HL-60 (cell line): ENCODE data around the gene DNAH8.
A peak's percentile ranks its signal among the peaks of the same experiment; 100 is the strongest.

Source experiments
- DNase-seq, 2 experiments: peaks; one replicate each; pipeline ENCODE4 v3.0.0-alpha.2; 2010 to 2020; ENCODE audit warnings: low read depth in 1 of 2, low spot score in 1 of 2
- H3K27ac ChIP-seq: fragments of 250-450 bp; sonication (Bioruptor Pico); replicated peaks from 2 replicates; pipeline ENCODE4 v1.5.1; 2020; ENCODE audit warnings: mild to moderate bottlenecking, moderate library complexity
- H3K27me3 ChIP-seq: fragments of 250-450 bp; sonication (Bioruptor Pico); 2 replicates; pipeline ENCODE4 v1.5.1; 2021; ENCODE audit warnings: mild to moderate bottlenecking, moderate library complexity; ENCODE audit not compliant: insufficient read depth, poor library complexity, severe bottlenecking
- H3K4me3 ChIP-seq: replicated peaks from 2 replicates; pipeline ENCODE4 v1.5.1; 2011; ENCODE audit warnings: mild to moderate bottlenecking, control low read depth, low read length; ENCODE audit not compliant: insufficient read depth
- GABPA ChIP-seq: IDR thresholded peaks from 2 replicates; pipeline ENCODE4 v1.6.1; 2012; ENCODE audit warnings: low read depth
- POLR2AphosphoS5 ChIP-seq: IDR thresholded peaks from 2 replicates; pipeline ENCODE4 v1.6.1; 2012; ENCODE audit warnings: low read depth
- SPI1 ChIP-seq: IDR thresholded peaks from 2 replicates; pipeline ENCODE4 v1.6.1; 2012; ENCODE audit warnings: low read depth, mild to moderate bottlenecking, borderline replicate concordance
- TF ChIP-seq, protein P1 (sequence below): IDR thresholded peaks from 2 replicates; pipeline ENCODE4 v1.6.1; 2012; ENCODE audit warnings: low read depth; ENCODE audit not compliant: insufficient replicate concordance
- TF ChIP-seq, protein P2 (sequence below): IDR thresholded peaks from one replicate; pipeline ENCODE4 v1.5.1; 2011; ENCODE audit warnings: low read length, control low read depth, inconsistent platforms; ENCODE audit not compliant: insufficient read depth

Gene DNAH8

GRCh38 chr6:38702558-38703397, 12.3 kb upstream of the DNAH8 start, which contains the start of gene GLO1:
TSS of gene GLO1 (minus strand) at chr6:38703145. CDS start at chr6:38703054, 91 bp downstream.
- H3K4me3 ChIP-seq = peak within 1 kb of the TSS; percentile 60
- DNase-seq = peak; percentile 96 to 98
- H3K27ac ChIP-seq = peak within 1 kb of the TSS; percentile 84
- H3K27me3 ChIP-seq = no peaks in the 10 kb centered on the region
- peak; percentile 89 for TF ChIP-seq POLR2AphosphoS5
- TF ChIP-seq SPI1 = no peak

GRCh38 chr6:38703949-38704590, 11.0 kb upstream of the DNAH8 start:
- DNase-seq = no peak
- Histone ChIP-seq H3K27ac (no peak overlapping the region), H3K27me3 (no peaks in the 10 kb centered on the region), H3K4me3 (no peak overlapping the region)
- TF ChIP-seq, protein P1, sequence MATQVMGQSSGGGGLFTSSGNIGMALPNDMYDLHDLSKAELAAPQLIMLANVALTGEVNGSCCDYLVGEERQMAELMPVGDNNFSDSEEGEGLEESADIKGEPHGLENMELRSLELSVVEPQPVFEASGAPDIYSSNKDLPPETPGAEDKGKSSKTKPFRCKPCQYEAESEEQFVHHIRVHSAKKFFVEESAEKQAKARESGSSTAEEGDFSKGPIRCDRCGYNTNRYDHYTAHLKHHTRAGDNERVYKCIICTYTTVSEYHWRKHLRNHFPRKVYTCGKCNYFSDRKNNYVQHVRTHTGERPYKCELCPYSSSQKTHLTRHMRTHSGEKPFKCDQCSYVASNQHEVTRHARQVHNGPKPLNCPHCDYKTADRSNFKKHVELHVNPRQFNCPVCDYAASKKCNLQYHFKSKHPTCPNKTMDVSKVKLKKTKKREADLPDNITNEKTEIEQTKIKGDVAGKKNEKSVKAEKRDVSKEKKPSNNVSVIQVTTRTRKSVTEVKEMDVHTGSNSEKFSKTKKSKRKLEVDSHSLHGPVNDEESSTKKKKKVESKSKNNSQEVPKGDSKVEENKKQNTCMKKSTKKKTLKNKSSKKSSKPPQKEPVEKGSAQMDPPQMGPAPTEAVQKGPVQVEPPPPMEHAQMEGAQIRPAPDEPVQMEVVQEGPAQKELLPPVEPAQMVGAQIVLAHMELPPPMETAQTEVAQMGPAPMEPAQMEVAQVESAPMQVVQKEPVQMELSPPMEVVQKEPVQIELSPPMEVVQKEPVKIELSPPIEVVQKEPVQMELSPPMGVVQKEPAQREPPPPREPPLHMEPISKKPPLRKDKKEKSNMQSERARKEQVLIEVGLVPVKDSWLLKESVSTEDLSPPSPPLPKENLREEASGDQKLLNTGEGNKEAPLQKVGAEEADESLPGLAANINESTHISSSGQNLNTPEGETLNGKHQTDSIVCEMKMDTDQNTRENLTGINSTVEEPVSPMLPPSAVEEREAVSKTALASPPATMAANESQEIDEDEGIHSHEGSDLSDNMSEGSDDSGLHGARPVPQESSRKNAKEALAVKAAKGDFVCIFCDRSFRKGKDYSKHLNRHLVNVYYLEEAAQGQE = no peak
- TF ChIP-seq, protein P2, sequence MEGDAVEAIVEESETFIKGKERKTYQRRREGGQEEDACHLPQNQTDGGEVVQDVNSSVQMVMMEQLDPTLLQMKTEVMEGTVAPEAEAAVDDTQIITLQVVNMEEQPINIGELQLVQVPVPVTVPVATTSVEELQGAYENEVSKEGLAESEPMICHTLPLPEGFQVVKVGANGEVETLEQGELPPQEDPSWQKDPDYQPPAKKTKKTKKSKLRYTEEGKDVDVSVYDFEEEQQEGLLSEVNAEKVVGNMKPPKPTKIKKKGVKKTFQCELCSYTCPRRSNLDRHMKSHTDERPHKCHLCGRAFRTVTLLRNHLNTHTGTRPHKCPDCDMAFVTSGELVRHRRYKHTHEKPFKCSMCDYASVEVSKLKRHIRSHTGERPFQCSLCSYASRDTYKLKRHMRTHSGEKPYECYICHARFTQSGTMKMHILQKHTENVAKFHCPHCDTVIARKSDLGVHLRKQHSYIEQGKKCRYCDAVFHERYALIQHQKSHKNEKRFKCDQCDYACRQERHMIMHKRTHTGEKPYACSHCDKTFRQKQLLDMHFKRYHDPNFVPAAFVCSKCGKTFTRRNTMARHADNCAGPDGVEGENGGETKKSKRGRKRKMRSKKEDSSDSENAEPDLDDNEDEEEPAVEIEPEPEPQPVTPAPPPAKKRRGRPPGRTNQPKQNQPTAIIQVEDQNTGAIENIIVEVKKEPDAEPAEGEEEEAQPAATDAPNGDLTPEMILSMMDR = no peak
- TF ChIP-seq GABPA (no peak), SPI1 (no peak), POLR2AphosphoS5 (no peak)

- no peak overlapping the region for H3K27ac ChIP-seq
- TF ChIP-seq GABPA (no peak), SPI1 (no peak), POLR2AphosphoS5 (no peak)
- TF ChIP-seq, protein P1 = no peak
- TF ChIP-seq, protein P2 = no peak
- H3K27me3 ChIP-seq = no peaks in the 10 kb centered on the region
- H3K4me3 ChIP-seq = no peak overlapping the region
- DNase-seq = no peak
Measured at GRCh38 chr6:38705924-38706323, 9.2 kb upstream of the DNAH8 start.

- H3K27me3 ChIP-seq = no peaks in the 10 kb centered on the region
- no peak overlapping the region for H3K27ac ChIP-seq
- TF ChIP-seq GABPA = no peak
- no peak for DNase-seq
- H3K4me3 ChIP-seq = no peak overlapping the region
Measured at GRCh38 chr6:38708496-38708895, 6.6 kb upstream of the DNAH8 start.
